Omental fat pad (tissue), 4 donors: ENCODE results near the gene TEX30. TPM values are rescaled to one million over a fixed set of nuclear protein-coding genes. Genes with fewer than 3 reads are reported as not detected.
"Not testable (repeated sequence)": the region's sequence is repeated elsewhere in the genome, so short reads cannot be mapped to it uniquely, and the experiment has no call there.

Experiments
- ATAC-seq: fragments of 150-250 bp; one replicate; pipeline ENCODE4 v1.9.1; 2016; ENCODE audit warnings: mild to moderate bottlenecking, moderate library complexity; ENCODE audit not compliant: low FRiP score
- DNase-seq: peaks from one replicate; pipeline ENCODE4 v3.0.0-alpha.2; 2019; ENCODE audit warnings: low spot score
- total RNA-seq, 4 donors: library from RNA; depleted of rRNA; stranded (reverse); fragments of >200 nt; gene quantifications; one replicate each; pipeline ENCODE4 v1.1.0, GENCODE V29; 2016
- TF ChIP-seq, protein P1 (sequence below), 3 donors: fragments of 450-650 bp; IDR thresholded peaks; one replicate each; pipeline ENCODE4 v1.5.1; 2016 to 2017; ENCODE audit warnings: antibody characterized with exemption in 3 of 3, mild to moderate bottlenecking in 3 of 3, moderate library complexity in 2 of 3

TEX30 gene
- total RNA-seq, 4 donors from 2014 or later: 9.5 to 11.4 (median 10.5) TPM

DNA sequence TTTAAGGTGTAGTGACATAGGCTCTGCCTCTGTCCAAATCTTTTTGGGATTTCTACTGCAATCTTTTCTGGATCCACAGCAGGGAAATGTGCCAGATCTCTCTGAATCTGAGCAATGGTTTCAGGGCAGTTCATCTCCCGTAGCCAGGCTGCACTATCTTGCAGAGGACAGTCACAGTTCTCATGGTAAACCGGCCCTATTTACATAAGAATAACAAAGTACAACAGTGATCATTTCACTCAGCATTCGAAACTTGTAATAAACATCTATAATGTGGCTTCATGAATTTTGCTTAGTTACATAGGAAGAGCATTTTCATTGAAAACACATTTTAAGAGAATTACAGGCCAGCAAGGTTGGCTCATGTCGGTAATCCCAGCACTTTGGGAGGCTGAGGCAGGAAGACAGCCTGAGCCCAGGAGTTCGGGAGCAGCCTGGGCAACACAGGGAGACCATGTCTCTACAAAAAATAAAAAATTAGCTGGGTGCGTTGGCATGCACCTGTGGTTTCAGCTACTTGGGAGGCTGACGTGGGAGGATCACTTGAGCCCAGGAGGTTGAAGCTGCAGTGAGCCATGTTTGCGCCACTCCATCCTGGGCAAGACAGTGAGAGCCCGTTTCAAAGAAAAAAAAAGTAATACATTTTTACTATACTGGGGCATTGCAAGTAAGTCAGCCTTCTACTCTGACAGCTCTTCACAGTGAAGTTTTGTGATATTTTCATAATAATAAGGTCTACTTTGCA lies 20.2 kb upstream of the TEX30 start:
- ATAC-seq (no peak), DNase-seq (no peak)
- TF ChIP-seq, protein P1, sequence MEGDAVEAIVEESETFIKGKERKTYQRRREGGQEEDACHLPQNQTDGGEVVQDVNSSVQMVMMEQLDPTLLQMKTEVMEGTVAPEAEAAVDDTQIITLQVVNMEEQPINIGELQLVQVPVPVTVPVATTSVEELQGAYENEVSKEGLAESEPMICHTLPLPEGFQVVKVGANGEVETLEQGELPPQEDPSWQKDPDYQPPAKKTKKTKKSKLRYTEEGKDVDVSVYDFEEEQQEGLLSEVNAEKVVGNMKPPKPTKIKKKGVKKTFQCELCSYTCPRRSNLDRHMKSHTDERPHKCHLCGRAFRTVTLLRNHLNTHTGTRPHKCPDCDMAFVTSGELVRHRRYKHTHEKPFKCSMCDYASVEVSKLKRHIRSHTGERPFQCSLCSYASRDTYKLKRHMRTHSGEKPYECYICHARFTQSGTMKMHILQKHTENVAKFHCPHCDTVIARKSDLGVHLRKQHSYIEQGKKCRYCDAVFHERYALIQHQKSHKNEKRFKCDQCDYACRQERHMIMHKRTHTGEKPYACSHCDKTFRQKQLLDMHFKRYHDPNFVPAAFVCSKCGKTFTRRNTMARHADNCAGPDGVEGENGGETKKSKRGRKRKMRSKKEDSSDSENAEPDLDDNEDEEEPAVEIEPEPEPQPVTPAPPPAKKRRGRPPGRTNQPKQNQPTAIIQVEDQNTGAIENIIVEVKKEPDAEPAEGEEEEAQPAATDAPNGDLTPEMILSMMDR (IDR thresholded peaks at IDR 0.05): no peak

DNA sequence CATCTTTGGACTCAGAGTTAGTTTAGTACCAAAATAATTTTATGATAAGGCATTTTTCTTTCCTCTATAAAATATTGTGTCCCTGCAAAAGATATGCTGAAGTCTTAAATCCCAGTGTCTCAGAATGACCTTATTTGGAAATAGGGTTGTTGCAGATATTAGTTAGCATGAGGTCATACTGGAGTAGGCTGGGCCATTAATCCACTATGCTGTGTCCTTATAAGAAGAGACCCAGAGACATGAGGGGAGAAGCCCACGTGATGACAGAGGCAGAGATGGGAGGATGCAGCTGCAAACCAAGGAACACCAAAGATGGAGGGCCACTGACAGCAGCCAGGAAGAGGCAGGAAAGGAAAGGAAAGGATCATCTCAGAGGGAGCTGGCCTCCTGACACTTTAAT lies 18.8 kb upstream of the TEX30 start:
- DNase-seq (no peak), ATAC-seq (no peak)
- TF ChIP-seq, protein P1 (IDR thresholded peaks at IDR 0.05): no peak

DNA sequence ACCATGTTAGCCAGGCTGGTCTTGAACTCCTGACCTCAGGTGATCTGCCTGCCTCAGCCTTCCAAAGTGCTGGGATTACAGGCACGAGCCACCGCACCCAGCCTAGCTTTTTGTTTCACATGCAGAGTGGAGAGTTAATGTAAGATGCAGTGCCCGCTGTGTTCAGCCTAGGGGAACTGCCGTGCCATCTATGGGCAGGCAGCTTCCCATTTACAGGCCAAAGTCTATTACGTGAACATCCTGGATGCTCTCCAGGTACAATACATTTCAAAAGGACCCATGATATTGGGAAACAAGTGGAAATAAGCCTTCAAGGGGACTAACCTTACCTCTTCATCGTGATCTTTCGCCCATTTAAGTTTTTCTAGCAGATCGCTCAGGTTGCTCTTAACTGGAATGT lies 15.1 kb upstream of the TEX30 start:
- DNase-seq (no peak), ATAC-seq (no peak)
- TF ChIP-seq, protein P1 (IDR thresholded peaks at IDR 0.05): no peak

DNA sequence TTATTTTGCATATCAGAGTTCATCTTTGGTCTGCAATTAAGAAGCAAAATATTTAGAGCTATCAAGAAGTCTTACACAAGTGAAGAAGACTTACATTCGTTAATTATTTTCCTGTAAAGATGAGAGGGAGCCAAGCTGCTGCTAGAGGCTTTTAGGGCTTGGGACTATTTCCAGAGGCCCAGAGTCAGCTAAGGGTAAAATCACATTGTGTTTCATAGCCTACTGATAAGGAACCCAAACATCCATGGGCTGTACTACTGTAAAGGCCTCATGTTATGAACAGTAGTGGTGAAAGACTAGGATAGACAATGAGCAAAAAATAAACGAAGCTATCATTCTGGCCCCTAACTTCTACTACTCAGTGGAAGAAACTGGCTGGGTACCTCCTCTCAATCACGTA lies 10.9 kb upstream of the TEX30 start:
- no peak for DNase-seq
- TF ChIP-seq, protein P1 (IDR thresholded peaks at IDR 0.05): no peak
- no peak for ATAC-seq

DNA sequence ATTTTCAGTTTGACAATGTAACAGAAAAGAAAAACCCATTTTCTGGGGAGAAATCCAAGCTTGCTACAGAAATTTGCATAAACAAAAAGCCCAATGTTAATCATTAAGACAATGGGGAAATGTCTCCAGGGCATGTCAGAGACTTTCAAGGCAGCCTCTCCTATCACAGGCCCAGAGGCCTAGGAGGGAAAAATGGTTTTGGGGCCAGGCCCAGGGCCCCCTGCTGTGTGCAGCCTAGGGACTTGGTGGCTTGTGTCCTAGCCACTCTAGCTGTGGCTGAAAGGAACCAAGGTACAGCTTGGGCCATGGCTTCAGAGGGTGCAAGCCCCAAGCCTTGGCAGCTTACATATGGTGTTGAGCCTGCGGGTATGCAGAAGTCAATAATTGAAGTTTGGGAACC lies 8.0 kb upstream of the TEX30 start:
- TF ChIP-seq, protein P1 (IDR thresholded peaks at IDR 0.05): no peak
- DNase-seq (no peak), ATAC-seq (no peak)

DNA sequence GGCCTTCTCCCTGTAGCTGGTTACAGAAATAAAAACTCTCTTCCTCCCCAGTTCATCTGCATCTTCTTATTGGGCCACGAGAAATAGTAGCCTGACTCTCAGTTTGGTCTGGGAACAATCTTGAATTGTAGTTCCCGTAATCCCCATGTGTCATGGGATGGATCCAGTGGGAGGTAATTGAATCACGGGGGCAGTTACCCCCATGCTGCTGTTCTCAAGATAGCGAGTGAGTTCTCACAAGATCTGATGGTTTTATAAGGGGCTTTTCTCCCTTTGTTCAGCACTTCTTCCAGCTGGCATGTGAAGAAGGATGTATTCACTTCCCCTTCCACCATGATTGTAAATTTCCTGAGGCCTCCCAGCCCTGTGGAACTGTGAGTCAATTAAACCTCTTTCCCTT lies 7.1 kb upstream of the TEX30 start:
- DNase-seq, ATAC-seq: not testable (repeated sequence)

DNA sequence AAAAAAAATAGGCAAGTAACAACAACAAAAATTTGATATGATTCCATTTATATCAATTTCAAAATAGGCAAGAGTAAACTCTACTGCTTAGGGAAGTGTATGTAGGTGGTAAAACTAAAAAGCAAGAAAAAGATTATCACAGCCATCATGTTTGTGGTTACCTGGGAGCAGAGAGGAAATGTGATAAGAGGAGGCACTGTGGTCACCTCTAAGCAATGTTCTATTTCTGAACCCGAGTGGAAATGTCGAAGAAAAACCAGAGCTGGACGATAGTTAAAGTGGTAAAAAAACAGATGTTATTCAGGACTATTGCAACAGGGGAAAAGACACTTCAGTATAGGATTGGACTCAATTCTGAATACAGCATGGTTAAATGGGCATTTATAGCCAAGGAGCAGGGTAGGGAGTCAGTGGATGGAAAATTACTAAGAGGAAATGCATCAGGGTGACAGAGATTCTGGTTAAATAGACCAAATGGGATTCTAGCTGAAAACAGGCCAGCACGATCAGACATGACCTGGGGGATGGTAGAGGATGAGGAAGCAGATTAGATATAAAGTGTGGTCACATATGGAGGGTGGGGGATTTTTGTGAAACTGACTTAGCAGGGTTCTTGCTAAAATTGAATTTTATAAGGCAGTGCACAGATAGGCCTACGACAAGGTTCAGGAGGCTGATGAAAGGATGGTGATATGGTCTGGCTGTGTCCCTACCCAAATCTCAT lies 6.0 kb upstream of the TEX30 start:
- ATAC-seq (no peak), DNase-seq (no peak)
- TF ChIP-seq, protein P1 (IDR thresholded peaks at IDR 0.05): no peak
